Neural progenitor cell (in vitro differentiated cells): ENCODE measurements around the gene CES3. TPM values are rescaled to one million over a fixed set of nuclear protein-coding genes. Genes with fewer than 3 reads are reported as not detected.
"Not testable (repeated sequence)": the region's sequence is repeated elsewhere in the genome, so short reads cannot be mapped to it uniquely, and the experiment has no call there.

ENCODE experiments used
- DNase-seq: peaks from one replicate; pipeline ENCODE4 v3.0.0-alpha.2; 2016; ENCODE audit warnings: low spot score
- H2AFZ ChIP-seq: fragments of 200-600 bp; sonication (generic); replicated peaks from 2 replicates; pipeline ENCODE4 v1.6.1; 2016; ENCODE audit warnings: antibody characterized with exemption
- H3F3A ChIP-seq: fragments of 200-600 bp; sonication (generic); 2 replicates; pipeline ENCODE4 v1.6.1; 2016; ENCODE audit warnings: antibody characterized with exemption, low read depth
- H3K27ac ChIP-seq: fragments of 200-600 bp; sonication (generic); 2 replicates; pipeline ENCODE4 v1.5.1; 2016; ENCODE audit warnings: mild to moderate bottlenecking
- H3K27me3 ChIP-seq: fragments of 200-600 bp; sonication (generic); 2 replicates; pipeline ENCODE4 v1.6.1; 2016; ENCODE audit warnings: mild to moderate bottlenecking, moderate library complexity
- H3K36me3 ChIP-seq: fragments of 200-600 bp; sonication (generic); 2 replicates; pipeline ENCODE4 v1.5.1; 2016
- H3K4me1 ChIP-seq: fragments of 200-600 bp; sonication (generic); 2 replicates; pipeline ENCODE4 v1.6.1; 2016; ENCODE audit warnings: mixed run types
- H3K4me2 ChIP-seq: fragments of 200-600 bp; sonication (generic); 2 replicates; pipeline ENCODE4 v1.6.1; 2016
- H3K4me3 ChIP-seq: fragments of 200-600 bp; sonication (generic); 2 replicates; pipeline ENCODE4 v1.5.1; 2016
- H3K79me2 ChIP-seq: fragments of 200-600 bp; sonication (generic); 2 replicates; pipeline ENCODE4 v1.6.1; 2016; ENCODE audit warnings: low read depth
- H3K9ac ChIP-seq: fragments of 200-600 bp; sonication (generic); 2 replicates; pipeline ENCODE4 v1.6.1; 2016
- H3K9me3 ChIP-seq: fragments of 200-600 bp; sonication (generic); 2 replicates; pipeline ENCODE4 v1.5.1; 2016; ENCODE audit warnings: low read depth
- H4K20me1 ChIP-seq: fragments of 200-600 bp; sonication (generic); 2 replicates; pipeline ENCODE4 v1.6.1; 2016; ENCODE audit warnings: low read depth
- H3K27ac Mint-ChIP-seq: 3 replicates; pipeline ENCODE4 v1.8.0; 2021; ENCODE audit warnings: mixed read lengths
- H3K27me3 Mint-ChIP-seq: 2 replicates; pipeline ENCODE4 v1.8.0; 2022; ENCODE audit warnings: low read depth, mild to moderate bottlenecking, inconsistent platforms, moderate library complexity, mixed read lengths; ENCODE audit not compliant: insufficient read depth
- H3K36me3 Mint-ChIP-seq: 3 replicates; pipeline ENCODE4 v1.8.0; 2021; ENCODE audit warnings: mixed read lengths
- H3K4me1 Mint-ChIP-seq: 3 replicates; pipeline ENCODE4 v1.8.0; 2021; ENCODE audit warnings: mixed read lengths
- H3K4me3 Mint-ChIP-seq: 3 replicates; pipeline ENCODE4 v1.8.0; 2021; ENCODE audit warnings: mild to moderate bottlenecking, moderate library complexity, mixed read lengths
- H3K9me3 Mint-ChIP-seq: 3 replicates; pipeline ENCODE4 v1.8.0; 2020; ENCODE audit warnings: mixed read lengths
- EZH2 ChIP-seq: fragments of 200-600 bp; sonication (generic); IDR thresholded peaks from 2 replicates; pipeline ENCODE4 v1.6.1; 2017; ENCODE audit warnings: antibody characterized with exemption, mild to moderate bottlenecking, moderate library complexity
- EZH2phosphoT487 ChIP-seq: fragments of 200-600 bp; sonication (generic); IDR thresholded peaks from 2 replicates; pipeline ENCODE4 v1.6.1; 2017; ENCODE audit warnings: antibody characterized with exemption
- total RNA-seq: library from RNA; depleted of rRNA; stranded (reverse); fragments of >200 nt; gene quantifications from 2 replicates; pipeline ENCODE4 v1.2.3, GENCODE V29; 2015; ENCODE audit warnings: low replicate concordance
- TF ChIP-seq, protein P1 (sequence below): fragments of 200-600 bp; sonication (generic); IDR thresholded peaks from 2 replicates; pipeline ENCODE4 v1.5.1; 2017; ENCODE audit warnings: antibody characterized with exemption, mild to moderate bottlenecking

Gene CES3
- total RNA-seq, 1 donor from 2014 or later: 5.7 TPM

DNA sequence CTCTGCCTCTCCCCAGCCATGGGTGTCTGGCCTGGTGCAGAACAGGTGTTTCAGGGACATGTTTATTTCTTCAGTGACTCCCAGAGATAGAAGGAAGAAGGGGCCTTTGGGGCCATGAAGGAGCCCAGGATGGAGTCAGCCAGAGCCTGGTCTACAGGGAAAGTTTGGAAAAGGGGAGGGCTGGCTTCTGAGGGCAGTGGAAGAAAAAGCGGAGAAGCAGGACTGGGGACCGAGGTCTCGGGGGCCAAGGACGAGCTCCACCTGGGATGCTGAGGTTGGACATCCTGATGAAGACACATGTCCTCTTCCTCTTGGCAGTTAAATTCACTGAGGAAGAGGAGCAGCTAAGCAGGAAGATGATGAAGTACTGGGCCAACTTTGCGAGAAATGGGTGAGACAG is 18.1 kb upstream of the CES3 start:
- Histone ChIP-seq H3K9me3 (no peaks in the 10 kb centered on the region), H3K4me1 (no peaks in the 10 kb centered on the region), H3K9ac (no peak overlapping the region), H2AFZ (no peak overlapping the region), H3K27me3 (peaks cover 20% of the 10 kb centered on the region), H3K36me3 (no peaks in the 10 kb centered on the region), H3K79me2 (no peaks in the 10 kb centered on the region), H4K20me1 (peaks cover 5% of the 10 kb centered on the region), H3K4me3 (no peak overlapping the region), H3K27ac (no peak overlapping the region), H3K4me2 (no peak overlapping the region), H3F3A (no peaks in the 10 kb centered on the region)
- peaks cover 12% of the 10 kb centered on the region for H3K36me3 Mint-ChIP-seq
- DNase-seq: no peak
- H3K27ac Mint-ChIP-seq: no peak overlapping the region
- TF ChIP-seq EZH2: no peak
- no peak for TF ChIP-seq EZH2phosphoT487
- TF ChIP-seq, protein P1, sequence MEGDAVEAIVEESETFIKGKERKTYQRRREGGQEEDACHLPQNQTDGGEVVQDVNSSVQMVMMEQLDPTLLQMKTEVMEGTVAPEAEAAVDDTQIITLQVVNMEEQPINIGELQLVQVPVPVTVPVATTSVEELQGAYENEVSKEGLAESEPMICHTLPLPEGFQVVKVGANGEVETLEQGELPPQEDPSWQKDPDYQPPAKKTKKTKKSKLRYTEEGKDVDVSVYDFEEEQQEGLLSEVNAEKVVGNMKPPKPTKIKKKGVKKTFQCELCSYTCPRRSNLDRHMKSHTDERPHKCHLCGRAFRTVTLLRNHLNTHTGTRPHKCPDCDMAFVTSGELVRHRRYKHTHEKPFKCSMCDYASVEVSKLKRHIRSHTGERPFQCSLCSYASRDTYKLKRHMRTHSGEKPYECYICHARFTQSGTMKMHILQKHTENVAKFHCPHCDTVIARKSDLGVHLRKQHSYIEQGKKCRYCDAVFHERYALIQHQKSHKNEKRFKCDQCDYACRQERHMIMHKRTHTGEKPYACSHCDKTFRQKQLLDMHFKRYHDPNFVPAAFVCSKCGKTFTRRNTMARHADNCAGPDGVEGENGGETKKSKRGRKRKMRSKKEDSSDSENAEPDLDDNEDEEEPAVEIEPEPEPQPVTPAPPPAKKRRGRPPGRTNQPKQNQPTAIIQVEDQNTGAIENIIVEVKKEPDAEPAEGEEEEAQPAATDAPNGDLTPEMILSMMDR: no peak
- H3K9me3 Mint-ChIP-seq: no peaks in the 10 kb centered on the region
- H3K27me3 Mint-ChIP-seq: peaks cover 13% of the 10 kb centered on the region
- H3K4me3 Mint-ChIP-seq: peak overlapping the region; percentile 21
- H3K4me1 Mint-ChIP-seq: peaks cover 6% of the 10 kb centered on the region

DNA sequence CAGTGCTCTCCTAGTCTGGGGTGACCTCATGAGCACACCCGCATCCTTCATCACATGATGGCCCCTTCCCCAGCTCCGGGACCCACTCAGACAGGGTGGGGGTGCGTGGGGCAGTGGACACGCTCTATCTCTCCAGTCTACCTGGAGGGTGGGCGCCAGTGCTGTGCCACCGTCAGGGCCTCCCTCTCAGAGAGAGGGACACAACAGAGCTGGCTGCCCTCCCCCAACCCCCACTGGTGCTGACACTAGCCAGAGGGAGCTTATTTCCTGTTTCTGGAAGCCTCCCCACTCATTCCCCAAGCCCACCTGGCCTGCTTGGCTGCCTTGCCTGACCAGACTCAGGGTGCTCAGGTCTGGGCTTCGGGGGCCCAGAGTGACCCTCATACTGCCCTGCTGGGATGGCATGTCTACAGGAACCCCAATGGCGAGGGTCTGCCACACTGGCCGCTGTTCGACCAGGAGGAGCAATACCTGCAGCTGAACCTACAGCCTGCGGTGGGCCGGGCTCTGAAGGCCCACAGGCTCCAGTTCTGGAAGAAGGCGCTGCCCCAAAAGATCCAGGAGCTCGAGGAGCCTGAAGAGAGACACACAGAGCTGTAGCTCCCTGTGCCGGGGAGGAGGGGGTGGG is 17.5 kb upstream of the CES3 start:
- Histone ChIP-seq H4K20me1 (peaks cover 5% of the 10 kb centered on the region), H2AFZ (no peak overlapping the region), H3K4me1 (no peaks in the 10 kb centered on the region), H3F3A (no peaks in the 10 kb centered on the region), H3K36me3 (no peaks in the 10 kb centered on the region), H3K4me2 (no peak overlapping the region), H3K9me3 (no peaks in the 10 kb centered on the region), H3K9ac (no peak overlapping the region), H3K79me2 (no peaks in the 10 kb centered on the region), H3K4me3 (no peak overlapping the region), H3K27me3 (peaks cover 25% of the 10 kb centered on the region), H3K27ac (no peak overlapping the region)
- H3K27me3 Mint-ChIP-seq: peaks cover 13% of the 10 kb centered on the region
- peaks cover 12% of the 10 kb centered on the region for H3K36me3 Mint-ChIP-seq
- no peak for DNase-seq
- TF ChIP-seq, protein P1: no peak
- no peak for TF ChIP-seq EZH2
- no peak for TF ChIP-seq EZH2phosphoT487
- H3K4me3 Mint-ChIP-seq: no peak overlapping the region
- H3K27ac Mint-ChIP-seq: no peak overlapping the region
- H3K4me1 Mint-ChIP-seq: peaks cover 8% of the 10 kb centered on the region
- no peaks in the 10 kb centered on the region for H3K9me3 Mint-ChIP-seq

DNA sequence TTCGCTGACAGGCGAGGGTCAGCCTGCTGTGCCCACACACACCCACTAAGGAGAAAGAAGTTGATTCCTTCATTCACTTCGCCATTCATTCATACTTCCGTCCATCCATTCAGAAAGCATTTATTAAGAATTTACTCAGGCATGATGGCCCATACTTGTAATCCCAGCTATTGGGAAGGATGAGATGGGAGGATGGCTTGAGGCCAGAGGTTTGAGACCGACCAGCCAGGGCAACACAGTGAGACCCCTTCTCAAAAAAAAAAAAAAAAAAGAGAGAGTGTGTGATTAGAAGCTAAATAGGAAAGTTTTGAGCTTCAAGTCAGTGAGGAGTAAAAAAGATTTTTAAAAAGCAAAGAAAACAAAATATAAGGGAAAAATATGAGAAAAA is 17.0 kb upstream of the CES3 start:
- Histone ChIP-seq H3F3A (no peaks in the 10 kb centered on the region), H4K20me1 (peaks cover 5% of the 10 kb centered on the region), H3K27ac (no peak overlapping the region), H3K4me1 (no peaks in the 10 kb centered on the region), H3K36me3 (no peaks in the 10 kb centered on the region), H3K4me3 (no peak overlapping the region), H2AFZ (no peak overlapping the region), H3K9ac (no peak overlapping the region), H3K9me3 (no peaks in the 10 kb centered on the region), H3K79me2 (no peaks in the 10 kb centered on the region), H3K4me2 (no peak overlapping the region), H3K27me3 (peaks cover 30% of the 10 kb centered on the region)
- H3K4me3 Mint-ChIP-seq: no peak overlapping the region
- peaks cover 12% of the 10 kb centered on the region for H3K36me3 Mint-ChIP-seq
- H3K4me1 Mint-ChIP-seq: peaks cover 8% of the 10 kb centered on the region
- H3K9me3 Mint-ChIP-seq: no peaks in the 10 kb centered on the region
- no peak overlapping the region for H3K27ac Mint-ChIP-seq
- no peak for DNase-seq
- peaks cover 13% of the 10 kb centered on the region for H3K27me3 Mint-ChIP-seq
- TF ChIP-seq EZH2: no peak
- TF ChIP-seq, protein P1: no peak
- TF ChIP-seq EZH2phosphoT487: no peak

DNA sequence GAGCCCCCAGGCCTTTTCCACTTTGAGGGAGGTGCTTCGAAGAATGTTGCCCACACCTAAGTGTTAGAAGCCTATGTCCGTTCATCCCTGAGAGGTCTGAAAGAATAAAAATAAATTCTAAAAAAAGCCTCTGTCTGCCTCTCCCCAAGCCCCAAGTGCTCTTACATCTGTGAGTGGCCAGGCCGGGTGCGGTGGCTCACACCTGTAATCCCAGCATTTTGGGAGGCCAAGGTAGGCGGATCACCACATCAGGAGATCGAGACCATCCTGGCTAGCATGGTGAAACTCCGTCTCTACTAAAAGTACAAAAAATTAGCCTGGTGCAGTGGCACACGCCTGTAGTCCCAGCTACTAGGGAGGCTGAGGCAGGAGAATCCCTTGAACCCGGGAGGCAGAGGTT is 16.1 kb upstream of the CES3 start:
- H3K9me3 Mint-ChIP-seq, H3K27ac ChIP-seq, H3K9me3 ChIP-seq, H4K20me1 ChIP-seq, H3F3A ChIP-seq, H3K4me3 Mint-ChIP-seq, H3K4me1 ChIP-seq, DNase-seq, H2AFZ ChIP-seq, H3K36me3 ChIP-seq, H3K4me3 ChIP-seq, H3K4me1 Mint-ChIP-seq, H3K79me2 ChIP-seq, H3K9ac ChIP-seq, H3K27ac Mint-ChIP-seq, H3K4me2 ChIP-seq: not testable (repeated sequence)
- peaks cover 40% of the 10 kb centered on the region for H3K27me3 ChIP-seq
- Mint-ChIP-seq H3K27me3 (peaks cover 11% of the 10 kb centered on the region), H3K36me3 (peaks cover 12% of the 10 kb centered on the region)
